Neuronal stem cell (in vitro differentiated cells): ENCODE data around the gene YTHDC2.

Experiments used
- DNase-seq: peaks from one replicate; pipeline ENCODE4 v3.0.0-alpha.2; 2013; ENCODE audit warnings: low spot score
- H2AFZ ChIP-seq: one replicate; pipeline ENCODE4 v1.6.1; 2013; ENCODE audit warnings: mild to moderate bottlenecking, low read length, inconsistent platforms
- H2AK5ac ChIP-seq: 2 replicates; pipeline ENCODE4 v1.6.1; 2013; ENCODE audit warnings: low read depth, mild to moderate bottlenecking, inconsistent platforms, low read length, moderate library complexity, mixed read lengths
- H2BK120ac ChIP-seq: 2 replicates; pipeline ENCODE4 v1.6.1; 2013; ENCODE audit warnings: low read depth, mild to moderate bottlenecking, inconsistent platforms, low read length, moderate library complexity, mixed read lengths
- H2BK12ac ChIP-seq: one replicate; pipeline ENCODE4 v1.6.1; 2013; ENCODE audit warnings: low read length, inconsistent platforms
- H2BK15ac ChIP-seq: 2 replicates; pipeline ENCODE4 v1.6.1; 2013; ENCODE audit warnings: mild to moderate bottlenecking, low read length, inconsistent platforms, mixed read lengths
- H2BK5ac ChIP-seq: one replicate; pipeline ENCODE4 v1.6.1; 2013; ENCODE audit warnings: inconsistent platforms, mild to moderate bottlenecking, low read length, moderate library complexity
- H3K14ac ChIP-seq: one replicate; pipeline ENCODE4 v1.6.1; 2013; ENCODE audit warnings: low read length, inconsistent platforms
- H3K18ac ChIP-seq: 2 replicates; pipeline ENCODE4 v1.6.1; 2013; ENCODE audit warnings: low read length, inconsistent platforms
- H3K23ac ChIP-seq: 2 replicates; pipeline ENCODE4 v1.6.1; 2013; ENCODE audit warnings: low read depth, mild to moderate bottlenecking, mixed read lengths, low read length, inconsistent platforms; ENCODE audit not compliant: poor library complexity
- H3K27ac ChIP-seq: replicated peaks from 3 replicates; pipeline ENCODE4 v1.5.1; 2013; ENCODE audit warnings: low read length, inconsistent platforms
- H3K27me3 ChIP-seq, 3 experiments: 2 replicates each; pipeline ENCODE4 v1.6.1; 2013; ENCODE audit warnings: low read length in 3 of 3, mild to moderate bottlenecking in 2 of 3, inconsistent platforms in 1 of 3, low read depth in 1 of 3, mixed read lengths in 1 of 3, moderate library complexity in 1 of 3; ENCODE audit not compliant: control insufficient read depth in 3 of 3, insufficient read depth in 3 of 3
- H3K36me3 ChIP-seq, 2 donors: replicated peaks in 1 of 2; 2 replicates each; pipeline ENCODE4 v1.6.1; 2013; ENCODE audit warnings: low read length in 2 of 2; ENCODE audit not compliant: control insufficient read depth in 2 of 2, insufficient read depth in 2 of 2
- H3K4ac ChIP-seq: 2 replicates; pipeline ENCODE4 v1.6.1; 2013; ENCODE audit warnings: inconsistent platforms, mild to moderate bottlenecking, low read length, moderate library complexity
- H3K4me1 ChIP-seq, 2 donors: 1 replicate in 1 of 2; 2 replicates in 1 of 2; pipeline ENCODE4 v1.6.1; 2013; ENCODE audit warnings: low read length in 2 of 2, low read depth in 1 of 2; ENCODE audit not compliant: control insufficient read depth in 2 of 2, insufficient read depth in 1 of 2
- H3K4me2 ChIP-seq: one replicate; pipeline ENCODE4 v1.6.1; 2013; ENCODE audit warnings: mild to moderate bottlenecking, low read length, inconsistent platforms; ENCODE audit not compliant: insufficient read depth, poor library complexity, severe bottlenecking
- H3K4me3 ChIP-seq, 2 donors: 2 replicates each; pipeline ENCODE4 v1.5.1; 2013; ENCODE audit warnings: low read length in 2 of 2, mild to moderate bottlenecking in 2 of 2, inconsistent platforms in 1 of 2, moderate library complexity in 1 of 2
- H3K79me1 ChIP-seq: one replicate; pipeline ENCODE4 v1.6.1; 2013; ENCODE audit warnings: low read depth, mild to moderate bottlenecking, inconsistent platforms, low read length, moderate library complexity
- H3K9ac ChIP-seq: one replicate; pipeline ENCODE4 v1.6.1; 2013; ENCODE audit warnings: mild to moderate bottlenecking, low read depth, low read length, inconsistent platforms; ENCODE audit not compliant: poor library complexity
- H3K9me3 ChIP-seq, 2 donors: replicated peaks in 1 of 2; 2 replicates each; pipeline versions ENCODE3 to v1.6.1; 2013; ENCODE audit warnings: low read length in 2 of 2, mild to moderate bottlenecking in 2 of 2, inconsistent platforms in 1 of 2, low read depth in 1 of 2, mixed read lengths in 1 of 2, moderate library complexity in 1 of 2; ENCODE audit not compliant: control insufficient read depth in 2 of 2, insufficient read depth in 1 of 2
- H4K8ac ChIP-seq: one replicate; pipeline ENCODE4 v1.6.1; 2013; ENCODE audit warnings: low read depth, mild to moderate bottlenecking, inconsistent platforms, low read length, moderate library complexity
- H4K91ac ChIP-seq: one replicate; pipeline ENCODE4 v1.6.1; 2013; ENCODE audit warnings: low read length, low read depth, mild to moderate bottlenecking, inconsistent platforms; ENCODE audit not compliant: poor library complexity
- WGBS, 2 donors: extraction: QIAGEN DNeasy Blood & Tissue Kit; methylation state at CpG; one replicate each; pipeline ENCODE4 v1.1.7; 2013; ENCODE audit warnings: missing lambda C conversion rate in 2 of 2, mixed read lengths in 1 of 2; ENCODE audit not compliant: insufficient read length in 2 of 2, insufficient replicate concordance in 1 of 2; ENCODE audit errors: extremely low coverage in 2 of 2; 5-methylcytosine and 5-hydroxymethylcytosine counted together

The YTHDC2 gene

GRCh38 chr5:113608113-113608596 lies 94.7 kb downstream of the YTHDC2 start:
- Histone ChIP-seq H3K14ac (no peak overlapping the region), H2BK120ac (no peak overlapping the region), H3K4me2 (no peak overlapping the region), H3K4ac (no peak overlapping the region), H3K27me3 (peaks cover 0 to 4% (median 0%) of the 10 kb centered on the region in 3 experiments), H3K27ac (no peak overlapping the region), H3K9me3 (peaks cover 0 to 12% of the 10 kb centered on the region in 2 donors), H3K23ac (no peak overlapping the region), H2AK5ac (no peak overlapping the region), H2BK12ac (no peak overlapping the region), H3K36me3 (no peaks in the 10 kb centered on the region), H2BK15ac (no peak overlapping the region), H3K4me1 (no peaks in the 10 kb centered on the region), H3K9ac (no peak overlapping the region), H4K8ac (no peak overlapping the region), H2BK5ac (no peak overlapping the region), H3K79me1 (no peaks in the 10 kb centered on the region), H3K4me3 (no peak overlapping the region), H3K18ac (no peak overlapping the region), H4K91ac (no peak overlapping the region), H2AFZ (no peak overlapping the region)
- no peak for DNase-seq
- WGBS, 2 donors = no CpG with 5 or more reads among the region's 3 CpGs

DNA sequence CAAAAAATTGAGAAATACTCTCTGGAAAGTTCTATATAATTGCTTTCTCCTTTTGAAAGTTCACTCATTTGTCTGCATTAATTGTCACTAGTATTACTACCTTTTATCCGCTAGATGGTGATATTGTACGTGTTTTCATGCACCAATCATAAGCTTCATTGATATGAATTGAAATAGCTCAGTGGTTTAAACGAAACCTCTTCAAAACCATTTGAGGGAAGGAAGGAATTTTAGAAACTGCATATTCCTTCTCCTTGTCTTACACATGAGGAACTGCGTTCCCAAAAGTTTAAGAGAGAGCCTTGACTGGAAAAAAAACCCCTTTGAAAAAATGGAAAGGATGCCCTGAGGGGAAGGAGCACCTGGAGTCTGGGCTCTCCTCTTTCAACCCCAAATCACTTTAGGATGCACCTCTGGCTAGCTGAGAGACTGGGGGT lies 98.6 kb downstream of the YTHDC2 start:
- Histone ChIP-seq H3K9me3 (peaks cover 0 to 8% of the 10 kb centered on the region in 2 donors), H3K79me1 (no peaks in the 10 kb centered on the region), H3K23ac (no peak overlapping the region), H4K8ac (no peak overlapping the region), H3K4me2 (no peak overlapping the region), H2AFZ (peak overlapping the region; percentile 28), H3K9ac (no peak overlapping the region), H3K27me3 (peaks cover 0 to 7% (median 0%) of the 10 kb centered on the region in 3 experiments), H3K4me3 (no peak overlapping the region), H3K4me1 (no peaks in the 10 kb centered on the region), H2AK5ac (no peak overlapping the region), H3K36me3 (no peaks in the 10 kb centered on the region), H2BK15ac (no peak overlapping the region), H3K18ac (no peak overlapping the region), H3K4ac (no peak overlapping the region), H4K91ac (no peak overlapping the region), H3K27ac (no peak overlapping the region), H3K14ac (no peak overlapping the region), H2BK5ac (no peak overlapping the region), H2BK120ac (no peak overlapping the region), H2BK12ac (no peak overlapping the region)
- DNase-seq = peak; percentile 11
- no CpG with 5 or more reads among the region's 4 CpGs for WGBS, 2 donors

- Histone ChIP-seq H2BK5ac (no peak overlapping the region), H3K9me3 (no peaks in the 10 kb centered on the region), H3K4me3 (no peak overlapping the region), H3K14ac (no peak overlapping the region), H2BK12ac (no peak overlapping the region), H3K79me1 (no peaks in the 10 kb centered on the region), H3K4ac (no peak overlapping the region), H3K9ac (no peak overlapping the region), H3K4me2 (no peak overlapping the region), H4K8ac (no peak overlapping the region), H3K4me1 (no peaks in the 10 kb centered on the region), H3K23ac (no peak overlapping the region), H2AFZ (no peak overlapping the region), H2BK15ac (no peak overlapping the region), H3K27ac (no peak overlapping the region), H3K18ac (no peak overlapping the region), H3K36me3 (no peaks in the 10 kb centered on the region), H2BK120ac (no peak overlapping the region), H3K27me3 (peaks cover 0 to 7% (median 0%) of the 10 kb centered on the region in 3 experiments), H4K91ac (no peak overlapping the region), H2AK5ac (no peak overlapping the region)
- no CpG with 5 or more reads among the region's 1 CpG for WGBS, 2 donors
- DNase-seq = no peak
These were observed 100.7 kb downstream of the YTHDC2 start for GRCh38 chr5:113614191-113614590.

GRCh38 chr5:113615708-113616107 lies 102.2 kb downstream of the YTHDC2 start:
- Histone ChIP-seq H3K27me3 (peaks cover 0 to 7% (median 0%) of the 10 kb centered on the region in 3 experiments), H3K27ac (no peak overlapping the region), H4K91ac (no peak overlapping the region)

More at GRCh38 chr5:113615708-113616107, 102.2 kb downstream of the YTHDC2 start:
- H3K14ac ChIP-seq = no peak overlapping the region
- no peak overlapping the region for H3K23ac ChIP-seq
- no peaks in the 10 kb centered on the region for H3K36me3 ChIP-seq
- no peak overlapping the region for H2BK5ac ChIP-seq
- DNase-seq = no peak
- no CpG with 5 or more reads among the region's 2 CpGs for WGBS, 2 donors
- no peak overlapping the region for H2AFZ ChIP-seq
- no peak overlapping the region for H3K4me2 ChIP-seq
- H3K18ac ChIP-seq = no peak overlapping the region
- H3K4ac ChIP-seq = no peak overlapping the region
- no peak overlapping the region for H2BK15ac ChIP-seq
- no peaks in the 10 kb centered on the region for H3K79me1 ChIP-seq
- H3K9me3 ChIP-seq = no peaks in the 10 kb centered on the region
- H4K8ac ChIP-seq = no peak overlapping the region
- no peaks in the 10 kb centered on the region for H3K4me1 ChIP-seq
- no peak overlapping the region for H2AK5ac ChIP-seq
- H3K9ac ChIP-seq = no peak overlapping the region
- no peak overlapping the region for H3K4me3 ChIP-seq
- no peak overlapping the region for H2BK12ac ChIP-seq
- H2BK120ac ChIP-seq = no peak overlapping the region
